Osteoblast (primary cell): ENCODE results near the gene TEX29. TPM values are rescaled to one million over a fixed set of nuclear protein-coding genes. Genes with fewer than 3 reads are reported as not detected.

Experiments
- DNase-seq: peaks from one replicate; pipeline ENCODE4 v3.0.0; 2011; ENCODE audit warnings: low spot score, mixed read lengths; ENCODE audit not compliant: insufficient read length; ENCODE audit errors: missing footprints
- H2AFZ ChIP-seq: 2 replicates; pipeline ENCODE4 v1.6.0; 2011; ENCODE audit warnings: mild to moderate bottlenecking, low read length
- H3K27ac ChIP-seq: 2 replicates; pipeline ENCODE4 v1.5.1; 2011; ENCODE audit warnings: mild to moderate bottlenecking, low read depth, low read length, moderate library complexity
- H3K27me3 ChIP-seq: 2 replicates; pipeline ENCODE4 v1.6.0; 2012; ENCODE audit warnings: mild to moderate bottlenecking, control low read depth, inconsistent platforms, low read length, moderate library complexity; ENCODE audit not compliant: insufficient read depth
- H3K36me3 ChIP-seq: 2 replicates; pipeline ENCODE4 v1.5.1; 2011; ENCODE audit warnings: mild to moderate bottlenecking, low read length, control low read depth, moderate library complexity; ENCODE audit not compliant: insufficient read depth
- H3K4me1 ChIP-seq: 2 replicates; pipeline ENCODE4 v1.5.1; 2011; ENCODE audit warnings: mild to moderate bottlenecking, low read length, control low read depth, moderate library complexity; ENCODE audit not compliant: insufficient read depth
- H3K4me2 ChIP-seq: 2 replicates; pipeline ENCODE4 v1.6.0; 2011; ENCODE audit warnings: mild to moderate bottlenecking, low read length; ENCODE audit not compliant: insufficient read depth
- H3K4me3 ChIP-seq: fragments of 200-600 bp; sonication (generic); 3 replicates; pipeline ENCODE4 v1.5.1; 2012; ENCODE audit warnings: mild to moderate bottlenecking, low read length, inconsistent platforms; ENCODE audit not compliant: insufficient read depth
- H3K79me2 ChIP-seq: 2 replicates; pipeline ENCODE4 v1.6.0; 2012; ENCODE audit warnings: mild to moderate bottlenecking, low read length, control low read depth, inconsistent platforms; ENCODE audit not compliant: insufficient read depth
- H3K9me3 ChIP-seq: 2 replicates; pipeline ENCODE4 v1.5.1; 2011; ENCODE audit warnings: low read depth, low read length, control low read depth
- H4K20me1 ChIP-seq: 2 replicates; pipeline ENCODE4 v1.6.0; 2012; ENCODE audit warnings: mild to moderate bottlenecking, low read length, control low read depth; ENCODE audit not compliant: insufficient read depth
- CTCF ChIP-seq: IDR thresholded peaks from 2 replicates; pipeline ENCODE4 v1.5.1; 2011; ENCODE audit warnings: mild to moderate bottlenecking, low read depth, low read length, moderate library complexity; ENCODE audit errors: extremely low read depth
- total RNA-seq: library from RNA; depleted of rRNA; stranded (reverse); fragments of >200 nt; gene quantifications from 2 replicates; pipeline ENCODE4 v1.2.3, GENCODE V29; 2012

Gene TEX29
- total RNA-seq, 1 donor: 0.36 TPM

DNA sequence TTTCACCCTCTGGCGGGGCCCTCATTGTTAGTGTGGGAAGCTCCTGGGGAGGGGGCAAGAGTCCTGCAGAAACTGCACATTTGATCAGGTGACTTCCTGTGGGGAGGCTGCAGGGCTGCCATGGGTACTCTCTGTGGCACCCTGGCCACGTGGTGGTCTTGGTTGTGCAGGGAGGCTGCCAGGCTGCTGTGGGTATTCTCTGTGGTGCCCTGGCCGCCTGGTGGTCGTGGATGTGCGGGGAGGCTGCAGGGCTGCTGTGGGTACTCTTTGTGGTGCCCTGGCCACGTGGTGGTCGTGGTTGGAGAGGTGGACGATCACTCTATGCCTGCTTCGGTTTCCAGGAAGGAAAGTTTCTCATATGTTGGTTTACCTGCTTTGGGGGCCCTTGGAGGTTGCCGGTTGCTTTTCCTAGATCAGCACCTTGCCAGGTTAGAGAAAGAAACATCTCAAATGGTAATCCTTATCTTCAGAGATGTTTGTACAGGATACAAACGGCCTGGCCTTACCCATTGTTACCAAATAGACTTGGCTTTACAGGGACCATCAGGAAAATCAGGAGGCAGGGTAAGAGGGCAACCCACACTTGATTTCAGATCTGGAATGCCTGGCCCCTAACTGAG lies 22.9 kb downstream of the TEX29 start:
- Histone ChIP-seq H3K4me2 (no peak overlapping the region), H3K4me3 (no peak overlapping the region), H3K27ac (no peak overlapping the region), H3K79me2 (no peaks in the 10 kb centered on the region), H3K36me3 (no peaks in the 10 kb centered on the region), H3K27me3 (no peaks in the 10 kb centered on the region), H3K9me3 (no peaks in the 10 kb centered on the region), H4K20me1 (no peaks in the 10 kb centered on the region), H3K4me1 (no peaks in the 10 kb centered on the region), H2AFZ (no peak overlapping the region)
- TF ChIP-seq CTCF: no peak
- DNase-seq: no peak

GRCh38 chr13:111344471-111345191 lies 24.2 kb downstream of the TEX29 start:
- Histone ChIP-seq H3K4me3 (no peak overlapping the region), H3K27me3 (no peaks in the 10 kb centered on the region), H3K79me2 (no peaks in the 10 kb centered on the region), H3K27ac (no peak overlapping the region), H3K9me3 (no peaks in the 10 kb centered on the region), H3K36me3 (no peaks in the 10 kb centered on the region), H3K4me1 (no peaks in the 10 kb centered on the region), H2AFZ (no peak overlapping the region), H3K4me2 (no peak overlapping the region), H4K20me1 (no peaks in the 10 kb centered on the region)
- DNase-seq: no peak
- peak; percentile 18 for TF ChIP-seq CTCF

- Histone ChIP-seq H3K79me2 (no peaks in the 10 kb centered on the region), H3K36me3 (no peaks in the 10 kb centered on the region), H2AFZ (no peak overlapping the region), H3K4me3 (no peak overlapping the region), H4K20me1 (no peaks in the 10 kb centered on the region), H3K9me3 (no peaks in the 10 kb centered on the region), H3K27me3 (no peaks in the 10 kb centered on the region), H3K27ac (no peak overlapping the region), H3K4me2 (no peak overlapping the region), H3K4me1 (no peaks in the 10 kb centered on the region)
- no peak for DNase-seq
- no peak for TF ChIP-seq CTCF
Measured at GRCh38 chr13:111345682-111346081, 25.2 kb downstream of the TEX29 start.

DNA sequence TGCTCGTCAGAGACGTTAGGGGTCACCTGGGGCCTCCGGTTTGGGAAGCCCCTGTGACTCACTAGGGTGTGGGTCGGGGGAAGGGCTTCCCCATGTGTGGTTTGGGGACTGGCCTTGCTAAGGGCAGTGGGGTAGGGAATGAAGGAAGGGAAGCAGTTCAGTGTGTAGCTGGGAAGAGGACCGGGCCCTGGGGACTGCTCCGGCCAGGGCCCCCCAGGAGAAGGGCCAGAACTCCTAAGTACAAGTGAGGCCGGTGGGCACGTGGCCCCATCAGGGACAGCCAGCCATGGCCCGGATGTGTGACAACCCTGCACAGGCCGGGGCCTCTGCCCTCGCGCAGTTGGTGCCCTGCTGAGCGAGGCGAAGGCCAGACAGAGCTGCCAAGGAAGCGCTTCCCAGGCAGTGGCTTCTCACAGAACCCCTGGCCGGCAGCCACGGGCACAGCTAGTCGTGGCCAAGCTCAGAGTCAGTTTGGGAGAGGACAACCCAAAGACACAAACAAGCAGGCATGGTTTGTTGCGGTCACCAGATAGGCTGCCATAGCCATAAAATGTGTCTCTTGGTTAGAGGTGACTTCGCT lies 25.7 kb downstream of the TEX29 start:
- Histone ChIP-seq H3K27me3 (no peaks in the 10 kb centered on the region), H4K20me1 (no peaks in the 10 kb centered on the region), H3K9me3 (no peaks in the 10 kb centered on the region), H3K4me3 (no peak overlapping the region), H3K79me2 (no peaks in the 10 kb centered on the region), H3K4me2 (no peak overlapping the region), H3K27ac (no peak overlapping the region), H2AFZ (no peak overlapping the region), H3K36me3 (no peaks in the 10 kb centered on the region), H3K4me1 (no peaks in the 10 kb centered on the region)
- DNase-seq: no peak
- TF ChIP-seq CTCF: no peak
